Tibial nerve (tissue), 3 donors: ENCODE data around the gene LCE1A.

Experiments
- POLR2A ChIP-seq, 2 donors: fragments of 450-650 bp; IDR thresholded peaks; one replicate each; pipeline ENCODE4 v1.6.1; 2017; ENCODE audit warnings: antibody characterized with exemption in 2 of 2, mild to moderate bottlenecking in 2 of 2, moderate library complexity in 2 of 2
- TF ChIP-seq, protein P1 (sequence below), 5 experiments: fragments of 200-600 bp in 3 of 5; fragments of 450-650 bp in 2 of 5; sonication (generic) in 3 of 5; IDR thresholded peaks; one replicate each; pipeline ENCODE4 v1.5.1; 2016 to 2019; ENCODE audit warnings: antibody characterized with exemption in 5 of 5, mild to moderate bottlenecking in 3 of 5, moderate library complexity in 2 of 5

DNA sequence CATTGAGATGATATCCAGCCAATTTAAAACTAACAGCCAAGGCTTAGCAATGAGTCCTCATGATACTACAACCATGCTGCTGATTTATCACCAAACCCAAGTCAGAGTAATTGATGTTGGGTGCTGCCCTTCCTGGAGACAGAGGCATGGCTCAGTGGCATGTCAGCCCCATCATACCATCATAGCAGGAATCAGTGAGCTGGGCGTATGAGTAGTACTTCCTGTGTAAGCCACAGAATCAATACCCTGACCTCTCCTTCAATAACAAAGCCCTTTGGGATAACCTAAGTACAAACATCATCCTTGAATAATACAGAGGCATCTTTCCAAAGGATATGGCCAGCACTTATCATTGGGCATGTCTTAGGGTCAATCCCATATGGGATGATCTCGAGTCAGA lies 44.2 kb upstream of the LCE1A start:
- TF ChIP-seq POLR2A (IDR thresholded peaks at IDR 0.05): no peak
- TF ChIP-seq, protein P1, sequence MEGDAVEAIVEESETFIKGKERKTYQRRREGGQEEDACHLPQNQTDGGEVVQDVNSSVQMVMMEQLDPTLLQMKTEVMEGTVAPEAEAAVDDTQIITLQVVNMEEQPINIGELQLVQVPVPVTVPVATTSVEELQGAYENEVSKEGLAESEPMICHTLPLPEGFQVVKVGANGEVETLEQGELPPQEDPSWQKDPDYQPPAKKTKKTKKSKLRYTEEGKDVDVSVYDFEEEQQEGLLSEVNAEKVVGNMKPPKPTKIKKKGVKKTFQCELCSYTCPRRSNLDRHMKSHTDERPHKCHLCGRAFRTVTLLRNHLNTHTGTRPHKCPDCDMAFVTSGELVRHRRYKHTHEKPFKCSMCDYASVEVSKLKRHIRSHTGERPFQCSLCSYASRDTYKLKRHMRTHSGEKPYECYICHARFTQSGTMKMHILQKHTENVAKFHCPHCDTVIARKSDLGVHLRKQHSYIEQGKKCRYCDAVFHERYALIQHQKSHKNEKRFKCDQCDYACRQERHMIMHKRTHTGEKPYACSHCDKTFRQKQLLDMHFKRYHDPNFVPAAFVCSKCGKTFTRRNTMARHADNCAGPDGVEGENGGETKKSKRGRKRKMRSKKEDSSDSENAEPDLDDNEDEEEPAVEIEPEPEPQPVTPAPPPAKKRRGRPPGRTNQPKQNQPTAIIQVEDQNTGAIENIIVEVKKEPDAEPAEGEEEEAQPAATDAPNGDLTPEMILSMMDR (IDR thresholded peaks at IDR 0.05): no peak
